GM18867 (cell line): ENCODE results near the gene XKRX.

Experiments
- ATAC-seq: cut with Tn5 transposase; IDR thresholded peaks from one replicate; pipeline ENCODE4 v1.9.1; 2021; ENCODE audit warnings: mild to moderate bottlenecking, moderate library complexity; ENCODE audit not compliant: unreplicated experiment

The XKRX gene

GRCh38 chrX:100904433-100904832 lies 24.3 kb downstream of the XKRX start:
- no peak for ATAC-seq

GRCh38 chrX:100895365-100896075 lies 33.2 kb downstream of the XKRX start:
- peak; percentile 70 for ATAC-seq

DNA sequence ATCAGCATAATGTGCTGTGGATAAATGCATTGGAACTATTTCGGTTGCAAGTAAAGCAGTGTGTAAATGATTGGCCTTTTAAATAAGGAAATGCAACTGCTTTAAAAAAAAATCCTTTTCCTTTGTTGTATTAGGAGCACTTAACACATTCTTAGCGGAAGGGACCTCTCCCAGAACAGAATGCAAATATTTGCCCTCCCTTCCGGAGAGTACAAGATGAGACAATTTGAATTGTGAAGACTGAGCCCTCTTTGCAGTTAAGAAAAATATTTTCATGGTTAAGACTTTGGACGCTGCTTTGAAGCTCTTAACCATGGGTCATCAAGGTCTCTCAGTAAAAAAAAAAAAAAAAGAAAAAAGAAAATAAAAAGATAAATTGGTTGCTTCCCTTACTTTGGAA lies 45.1 kb downstream of the XKRX start:
- ATAC-seq: no peak

DNA sequence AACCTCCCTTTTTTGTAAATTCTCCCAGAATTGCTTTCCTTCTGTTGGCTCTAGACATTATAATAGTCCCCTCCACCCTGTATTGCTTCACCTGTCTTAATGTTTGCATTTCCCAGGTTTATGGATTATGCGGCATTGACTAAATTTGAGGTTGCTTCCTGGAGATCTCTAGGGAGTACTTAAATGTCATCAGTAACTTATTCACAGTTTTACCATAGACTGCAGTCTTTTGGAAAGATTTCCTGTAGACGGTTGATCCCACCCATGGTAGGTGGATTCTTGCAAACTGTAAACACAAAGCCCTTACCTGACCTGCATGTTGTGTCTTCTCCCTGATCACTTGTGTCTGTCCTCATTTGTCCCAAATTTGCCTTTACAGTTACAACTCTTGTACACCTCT lies 48.3 kb downstream of the XKRX start:
- ATAC-seq: no peak

DNA sequence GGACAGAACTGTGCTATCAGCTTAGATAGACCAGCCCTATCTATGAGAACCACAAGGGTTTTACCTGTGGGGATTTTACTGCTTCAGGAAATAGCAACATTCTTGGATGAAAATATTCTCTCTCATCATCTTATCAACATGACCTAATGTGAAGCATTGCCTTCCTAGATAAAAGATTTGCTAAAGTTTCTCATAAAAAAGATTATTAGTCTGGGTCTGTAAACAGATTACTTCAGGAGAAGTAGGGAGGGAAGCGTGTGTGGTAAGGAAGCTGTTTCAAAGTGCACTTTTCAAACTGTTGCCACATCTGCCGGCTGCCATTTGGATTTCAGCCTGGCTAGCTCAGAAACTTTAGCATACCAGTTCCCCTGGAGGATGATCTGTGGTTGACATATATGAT lies 54.4 kb downstream of the XKRX start, which contains the start of gene NOX1:
Gene NOX1 (minus strand): TSS at position 35 of the 400 bp plus-strand sequence. CDS start 220 bp downstream, outside the sequence.
- no peak for ATAC-seq

GRCh38 chrX:100871594-100872560 lies 56.8 kb downstream of the XKRX start:
- no peak for ATAC-seq

DNA sequence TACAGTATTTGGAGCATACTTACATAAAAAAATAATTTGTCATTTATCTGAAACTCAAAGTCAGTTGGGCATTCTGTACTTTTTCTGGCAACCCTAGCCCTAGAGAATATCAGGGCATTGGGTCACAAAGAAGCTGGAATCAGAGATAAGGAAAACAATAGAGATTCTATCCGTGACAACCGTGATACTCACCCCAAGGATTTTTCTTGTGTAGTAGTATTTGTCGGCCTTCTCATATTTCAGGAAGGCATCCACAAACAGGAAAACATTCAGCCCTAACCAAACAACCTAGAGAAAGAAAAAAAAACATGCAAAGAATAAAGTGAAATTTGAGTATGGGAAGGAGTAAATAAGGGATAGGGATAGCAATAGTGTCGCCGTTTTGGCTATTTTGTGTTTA lies 58.2 kb downstream of the XKRX start:
- no peak for ATAC-seq

DNA sequence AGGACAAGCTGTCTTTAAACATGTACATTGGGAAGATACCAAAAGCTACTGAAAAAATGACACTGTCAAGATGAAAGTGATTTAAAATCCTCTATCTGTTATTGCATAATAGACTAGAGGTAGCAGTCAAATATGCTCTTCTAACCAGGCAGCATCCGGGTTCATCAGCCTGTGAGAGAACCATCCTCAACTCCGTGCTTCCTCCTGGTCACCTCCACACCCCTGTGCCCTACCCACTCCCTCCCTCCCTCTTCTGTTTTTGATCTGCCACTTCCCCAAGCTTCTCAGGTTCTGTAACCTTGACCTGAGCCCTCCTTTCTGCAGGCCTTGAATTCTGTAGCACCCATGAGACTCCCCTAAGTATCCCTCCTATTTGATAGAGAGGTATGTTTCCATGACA lies 60.4 kb downstream of the XKRX start:
- no peak for ATAC-seq

GRCh38 chrX:100864657-100865391 lies 63.9 kb downstream of the XKRX start:
- no peak for ATAC-seq
